ENCODE measurements around the gene CSRP3. TPM values are rescaled to one million over a fixed set of nuclear protein-coding genes. Genes with fewer than 3 reads are reported as not detected.

The CSRP3 gene
- total and polyA plus RNA-seq, 2 experiments from 2014 or later = not detected

- Histone ChIP-seq H3K9me2 (ENCODE audit: insufficient read depth) (no peaks in the 10 kb centered on the region), H3F3A (replicated peaks; ENCODE audit: low read depth) (peaks cover 4% of the 10 kb centered on the region; the same call in 1 of the 2 replicates), H3K4me1 (ENCODE audit: insufficient read depth) (no peaks in the 10 kb centered on the region), H3K27ac (ENCODE audit: low read depth) (no peak overlapping the region), H3K36me3 (ENCODE audit: insufficient read depth) (peaks cover 6% of the 10 kb centered on the region; the same call in 1 of the 2 replicates), H3K4me2 (no peak overlapping the region), H3K4me3 (no peak overlapping the region), H4K20me1 (replicated peaks; ENCODE audit: insufficient read depth) (0 out of 2 replicates have a peak, but pooled peaks cover 2% of the 10 kb centered on the region), H3K79me2 (replicated peaks; ENCODE audit: insufficient read depth) (no peaks in the 10 kb centered on the region), H2AFZ (no peak overlapping the region), H3K27me3 (ENCODE audit: insufficient read depth) (peaks cover 23% of the 10 kb centered on the region)
- ATAC-seq (no peak), DNase-seq (ENCODE audit: low spot score) (no peak)
- Mint-ChIP-seq H3K4me3 (peak overlapping the region; percentile 64), H3K27ac (no peak overlapping the region), H3K36me3 (ENCODE audit: low read depth) (peaks cover 38% of the 10 kb centered on the region; the same call in 2 of the 3 replicates), H3K4me1 (peaks cover 5% of the 10 kb centered on the region; the same call in 2 of the 3 replicates), H3K9me3 (no peaks in the 10 kb centered on the region), H3K27me3 (ENCODE audit: insufficient read depth, low read depth, poor library complexity) (peaks cover 26% of the 10 kb centered on the region)
- TF ChIP-seq POLR2AphosphoS5 (IDR thresholded peaks at IDR 0.05; ENCODE audit: low read depth) (no peak), ZNF331 (CRISPR knock-in tag; IDR thresholded peaks at IDR 0.05; ENCODE audit: low read depth) (no peak), EZH2phosphoT487 (IDR thresholded peaks at IDR 0.05; ENCODE audit: unreplicated experiment) (no peak), CREB1 (CRISPR knock-in tag; IDR thresholded peaks at IDR 0.05; ENCODE audit: low read depth) (no peak), ZNF114 (CRISPR knock-in tag; IDR thresholded peaks at IDR 0.05) (no peak), STAT1 (IDR thresholded peaks at IDR 0.05; ENCODE audit: unreplicated experiment) (no peak), ZNF462 (CRISPR knock-in tag; IDR thresholded peaks at IDR 0.05) (no peak), NANOG (IDR thresholded peaks at IDR 0.05; ENCODE audit: borderline replicate concordance) (no peak), JUNB (IDR thresholded peaks at IDR 0.05; ENCODE audit: unreplicated experiment) (no peak), EZH2 (IDR thresholded peaks at IDR 0.05; ENCODE audit: low read depth, unreplicated experiment) (no peak)
- TF ChIP-seq, protein P1, sequence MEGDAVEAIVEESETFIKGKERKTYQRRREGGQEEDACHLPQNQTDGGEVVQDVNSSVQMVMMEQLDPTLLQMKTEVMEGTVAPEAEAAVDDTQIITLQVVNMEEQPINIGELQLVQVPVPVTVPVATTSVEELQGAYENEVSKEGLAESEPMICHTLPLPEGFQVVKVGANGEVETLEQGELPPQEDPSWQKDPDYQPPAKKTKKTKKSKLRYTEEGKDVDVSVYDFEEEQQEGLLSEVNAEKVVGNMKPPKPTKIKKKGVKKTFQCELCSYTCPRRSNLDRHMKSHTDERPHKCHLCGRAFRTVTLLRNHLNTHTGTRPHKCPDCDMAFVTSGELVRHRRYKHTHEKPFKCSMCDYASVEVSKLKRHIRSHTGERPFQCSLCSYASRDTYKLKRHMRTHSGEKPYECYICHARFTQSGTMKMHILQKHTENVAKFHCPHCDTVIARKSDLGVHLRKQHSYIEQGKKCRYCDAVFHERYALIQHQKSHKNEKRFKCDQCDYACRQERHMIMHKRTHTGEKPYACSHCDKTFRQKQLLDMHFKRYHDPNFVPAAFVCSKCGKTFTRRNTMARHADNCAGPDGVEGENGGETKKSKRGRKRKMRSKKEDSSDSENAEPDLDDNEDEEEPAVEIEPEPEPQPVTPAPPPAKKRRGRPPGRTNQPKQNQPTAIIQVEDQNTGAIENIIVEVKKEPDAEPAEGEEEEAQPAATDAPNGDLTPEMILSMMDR (conservative IDR thresholded peaks at IDR 0.05; ENCODE audit: low read depth in 2 of 2) = no peak
- TF ChIP-seq, protein P2, sequence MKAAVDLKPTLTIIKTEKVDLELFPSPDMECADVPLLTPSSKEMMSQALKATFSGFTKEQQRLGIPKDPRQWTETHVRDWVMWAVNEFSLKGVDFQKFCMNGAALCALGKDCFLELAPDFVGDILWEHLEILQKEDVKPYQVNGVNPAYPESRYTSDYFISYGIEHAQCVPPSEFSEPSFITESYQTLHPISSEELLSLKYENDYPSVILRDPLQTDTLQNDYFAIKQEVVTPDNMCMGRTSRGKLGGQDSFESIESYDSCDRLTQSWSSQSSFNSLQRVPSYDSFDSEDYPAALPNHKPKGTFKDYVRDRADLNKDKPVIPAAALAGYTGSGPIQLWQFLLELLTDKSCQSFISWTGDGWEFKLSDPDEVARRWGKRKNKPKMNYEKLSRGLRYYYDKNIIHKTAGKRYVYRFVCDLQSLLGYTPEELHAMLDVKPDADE (IDR thresholded peaks at IDR 0.05) = no peak
- TF ChIP-seq, protein P3, sequence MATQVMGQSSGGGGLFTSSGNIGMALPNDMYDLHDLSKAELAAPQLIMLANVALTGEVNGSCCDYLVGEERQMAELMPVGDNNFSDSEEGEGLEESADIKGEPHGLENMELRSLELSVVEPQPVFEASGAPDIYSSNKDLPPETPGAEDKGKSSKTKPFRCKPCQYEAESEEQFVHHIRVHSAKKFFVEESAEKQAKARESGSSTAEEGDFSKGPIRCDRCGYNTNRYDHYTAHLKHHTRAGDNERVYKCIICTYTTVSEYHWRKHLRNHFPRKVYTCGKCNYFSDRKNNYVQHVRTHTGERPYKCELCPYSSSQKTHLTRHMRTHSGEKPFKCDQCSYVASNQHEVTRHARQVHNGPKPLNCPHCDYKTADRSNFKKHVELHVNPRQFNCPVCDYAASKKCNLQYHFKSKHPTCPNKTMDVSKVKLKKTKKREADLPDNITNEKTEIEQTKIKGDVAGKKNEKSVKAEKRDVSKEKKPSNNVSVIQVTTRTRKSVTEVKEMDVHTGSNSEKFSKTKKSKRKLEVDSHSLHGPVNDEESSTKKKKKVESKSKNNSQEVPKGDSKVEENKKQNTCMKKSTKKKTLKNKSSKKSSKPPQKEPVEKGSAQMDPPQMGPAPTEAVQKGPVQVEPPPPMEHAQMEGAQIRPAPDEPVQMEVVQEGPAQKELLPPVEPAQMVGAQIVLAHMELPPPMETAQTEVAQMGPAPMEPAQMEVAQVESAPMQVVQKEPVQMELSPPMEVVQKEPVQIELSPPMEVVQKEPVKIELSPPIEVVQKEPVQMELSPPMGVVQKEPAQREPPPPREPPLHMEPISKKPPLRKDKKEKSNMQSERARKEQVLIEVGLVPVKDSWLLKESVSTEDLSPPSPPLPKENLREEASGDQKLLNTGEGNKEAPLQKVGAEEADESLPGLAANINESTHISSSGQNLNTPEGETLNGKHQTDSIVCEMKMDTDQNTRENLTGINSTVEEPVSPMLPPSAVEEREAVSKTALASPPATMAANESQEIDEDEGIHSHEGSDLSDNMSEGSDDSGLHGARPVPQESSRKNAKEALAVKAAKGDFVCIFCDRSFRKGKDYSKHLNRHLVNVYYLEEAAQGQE (IDR thresholded peaks at IDR 0.05; ENCODE audit: unreplicated experiment) = no peak
Measured at GRCh38 chr11:19239039-19239438, 37.3 kb upstream of the CSRP3 start.
